HepG2 (cell line): ENCODE data around the gene NTRK2. TPM values are rescaled to one million over a fixed set of nuclear protein-coding genes. Genes with fewer than 3 reads are reported as not detected.

Source experiments
- ATAC-seq: fragments of 200-7000 bp; cut with Tn5 transposase; 3 replicates; pipeline ENCODE4 v1.9.1; 2020; ENCODE audit warnings: mild to moderate bottlenecking, moderate library complexity
- BruUV-seq: library from RNA; stranded (reverse); fragments of 400-500 nt; replicated peaks from 2 replicates; lab custom pipeline; 2021; lab: Mats Ljungman, UMichigan
- CTCF ChIA-PET: fragments of 300-600 bp; formaldehyde crosslinking; extraction: SDS; loops from one replicate; lab custom pipeline; 2021; ENCODE audit warnings: low total read pairs, inconsistent platforms, low intra/inter-chr PET ratio; lab: Yijun Ruan, JAX
- POLR2A ChIA-PET: fragments of 350-600 bp; sonication (Branson Sonifier 250); formaldehyde crosslinking; loops from one replicate; lab custom pipeline; 2020; ENCODE audit warnings: antibody characterized with exemption, inconsistent platforms; lab: Yijun Ruan, JAX
- DNase-seq: peaks from one replicate; pipeline ENCODE4 v3.0.0-alpha.2; 2015; ENCODE audit warnings: low spot score
- FAIRE-seq: peaks from 3 replicates; lab custom pipeline; 2011; peaks lifted over from hg19 to GRCh38; lab: Jason Lieb, UNC
- H2AFZ ChIP-seq: one replicate; pipeline ENCODE4 v1.6.1; 2011; ENCODE audit warnings: low read length, inconsistent platforms
- H3K27ac ChIP-seq: fragments of 300-600 bp; 3 replicates; pipeline ENCODE4 v1.8.0; 2011; ENCODE audit warnings: mixed run types, mild to moderate bottlenecking, mixed read lengths, low read length, inconsistent platforms; ENCODE audit not compliant: insufficient read depth; ENCODE audit errors: extremely low read length
- H3K27me3 ChIP-seq, 2 experiments: fragments of 200-600 bp in 1 of 2; 2 replicates in 1 of 2; 3 replicates in 1 of 2; pipeline versions ENCODE4 v1.6.0 to v1.8.0; 2011; ENCODE audit warnings: low read length in 2 of 2, mild to moderate bottlenecking in 2 of 2, moderate library complexity in 2 of 2, inconsistent platforms in 1 of 2; ENCODE audit not compliant: insufficient read depth in 2 of 2, control insufficient read depth in 1 of 2
- H3K36me3 ChIP-seq, 2 experiments: fragments of 200-600 bp in 1 of 2; replicated peaks in 1 of 2; 2 replicates in 1 of 2; 3 replicates in 1 of 2; pipeline versions ENCODE4 v1.5.1 to v1.8.0; 2011; ENCODE audit warnings: low read length in 2 of 2, inconsistent platforms in 1 of 2; ENCODE audit not compliant: insufficient read depth in 2 of 2, control insufficient read depth in 1 of 2
- H3K4me1 ChIP-seq: 2 replicates; pipeline ENCODE4 v1.5.1; 2012; ENCODE audit warnings: low read length, inconsistent platforms; ENCODE audit not compliant: insufficient read depth
- H3K4me2 ChIP-seq: 2 replicates; pipeline ENCODE4 v1.6.0; 2011; ENCODE audit warnings: low read depth, low read length, inconsistent platforms
- H3K4me3 ChIP-seq, 3 experiments: fragments of 200-600 bp in 1 of 3; sonication (generic), shearing (Covaris generic) in 1 of 3; replicated peaks in 1 of 3; 2 replicates each; pipeline ENCODE4 v1.5.1; 2011 to 2016; ENCODE audit warnings: low read length in 3 of 3, inconsistent platforms in 2 of 3, low read depth in 2 of 3, mild to moderate bottlenecking in 2 of 3, control low read depth in 1 of 3, mixed read lengths in 1 of 3; ENCODE audit not compliant: insufficient read depth in 1 of 3
- H3K79me2 ChIP-seq: one replicate; pipeline ENCODE4 v1.6.1; 2011; ENCODE audit warnings: low read length, inconsistent platforms; ENCODE audit not compliant: insufficient read depth
- H3K9ac ChIP-seq: 2 replicates; pipeline ENCODE4 v1.6.0; 2011; ENCODE audit warnings: mild to moderate bottlenecking, low read depth, low read length, inconsistent platforms; ENCODE audit not compliant: insufficient read depth
- H3K9me3 ChIP-seq: 2 replicates; pipeline ENCODE4 v1.5.1; 2012; ENCODE audit warnings: mild to moderate bottlenecking, low read length
- H4K20me1 ChIP-seq: 2 replicates; pipeline ENCODE4 v1.6.0; 2011; ENCODE audit warnings: inconsistent platforms, mild to moderate bottlenecking, low read length, moderate library complexity; ENCODE audit not compliant: insufficient read depth
- CBX1 ChIP-seq: IDR thresholded peaks from one replicate; pipeline ENCODE4 v1.6.1; 2016; ENCODE audit warnings: antibody characterized with exemption, low read depth
- GATAD2A ChIP-seq: IDR thresholded peaks from 2 replicates; pipeline ENCODE4 v1.6.1; 2016
- HNF4G ChIP-seq, 2 experiments: sonication (generic) in 1 of 2; formaldehyde crosslinking in 1 of 2; IDR thresholded peaks; 2 replicates each; pipeline versions ENCODE4 v1.4.0 to v1.6.1; 2011 to 2020; ENCODE audit warnings: borderline replicate concordance in 2 of 2, low read depth in 2 of 2, mild to moderate bottlenecking in 2 of 2, low read length in 1 of 2, missing genetic modification reagents in 1 of 2, moderate library complexity in 1 of 2
- IKZF1 ChIP-seq: fragments of 450-650 bp; IDR thresholded peaks from 2 replicates; pipeline ENCODE4 v1.7.1; 2016
- RFX1 ChIP-seq: fragments of 450-650 bp; IDR thresholded peaks from 2 replicates; pipeline ENCODE4 v1.6.1; 2017
- SIX4 ChIP-seq: sonication (generic); formaldehyde crosslinking; IDR thresholded peaks from 2 replicates; pipeline ENCODE4 v1.4.0; 2020; ENCODE audit warnings: missing genetic modification reagents
- ZNF432 ChIP-seq: sonication (generic); formaldehyde crosslinking; IDR thresholded peaks from 2 replicates; pipeline ENCODE4 v1.5.0; 2020; ENCODE audit warnings: missing genetic modification reagents, mild to moderate bottlenecking, borderline replicate concordance
- ZNF772 ChIP-seq: sonication (generic); formaldehyde crosslinking; IDR thresholded peaks from 2 replicates; pipeline ENCODE4 v1.5.0; 2020; ENCODE audit warnings: mild to moderate bottlenecking, missing genetic modification reagents
- ZNF788 ChIP-seq: sonication (generic); formaldehyde crosslinking; IDR thresholded peaks from 2 replicates; pipeline ENCODE4 v1.5.0; 2020; ENCODE audit warnings: mild to moderate bottlenecking, missing genetic modification reagents, borderline replicate concordance
- ZNF816 ChIP-seq: sonication (generic); formaldehyde crosslinking; IDR thresholded peaks from 2 replicates; pipeline ENCODE4 v1.8.0; 2022; ENCODE audit warnings: missing genetic modification reagents, mild to moderate bottlenecking, borderline replicate concordance
- ZSCAN9 ChIP-seq: IDR thresholded peaks from 2 replicates; pipeline ENCODE4 v1.6.1; 2016; ENCODE audit warnings: borderline replicate concordance
- WGBS: methylation state at CpG from one replicate; pipeline ENCODE4 v1.1.6; 2017; ENCODE audit warnings: low lambda C conversion rate; 5-methylcytosine and 5-hydroxymethylcytosine counted together
- in situ Hi-C: cut with HindIII; loops from 2 replicates; pipeline ENCODE4 v1.10.0; 2017; ENCODE audit warnings: low pct_unique_long_range_greater_than_20kb; ENCODE audit not compliant: extremely low pct_ligation_motif_present
- intact Hi-C: fragments of 100-400 bp; cut with micrococcal nuclease; formaldehyde crosslinking; loops from one replicate; pipeline ENCODE4 v1.10.0; 2022; ENCODE audit not compliant: unreplicated experiment
- polyA plus RNA-seq, 8 experiments: library from polyadenylated mRNA; depleted of rRNA in 3 of 8; stranded (reverse) in 7 of 8; unstranded in 1 of 8; fragments of >200 nt; fragmentation: Illumina TruSeq in 4 of 8; extraction: Trizol in 4 of 8; gene quantifications; 2 replicates each; pipeline versions ENCODE4 v1.2.1 to v1.2.3, GENCODE V29; 2011 to 2016; ENCODE audit warnings: low read depth in 4 of 8, missing spikeins in 1 of 8, mixed read lengths in 1 of 8; ENCODE audit not compliant: insufficient read depth in 1 of 8
- total RNA-seq, 5 experiments: library from RNA; depleted of rRNA; stranded (reverse); fragments of >200 nt; fragmentation: Illumina TruSeq; extraction: Trizol; gene quantifications; 2 replicates each; pipeline ENCODE4 v1.2.3, GENCODE V29; 2016; ENCODE audit warnings: low read depth in 1 of 5
- TF ChIP-seq, protein P1 (sequence below): sonication (generic); formaldehyde crosslinking; IDR thresholded peaks from 2 replicates; pipeline ENCODE4 v1.8.1; 2022; ENCODE audit warnings: mild to moderate bottlenecking, missing genetic modification reagents
- TF ChIP-seq, protein P2 (sequence below): fragments of 450-650 bp; IDR thresholded peaks from 2 replicates; pipeline ENCODE4 v1.6.1; 2016
- TF ChIP-seq, protein P3 (sequence below): sonication (generic); formaldehyde crosslinking; IDR thresholded peaks from 2 replicates; pipeline ENCODE4 v1.4.0; 2020; ENCODE audit warnings: missing genetic modification reagents, low read depth, mild to moderate bottlenecking, borderline replicate concordance
- TF ChIP-seq, protein P4 (sequence below), 2 experiments: sonication (generic) in 1 of 2; formaldehyde crosslinking in 1 of 2; IDR thresholded peaks; 2 replicates each; pipeline versions ENCODE4 v1.5.1 to v1.6.1; 2011 to 2020; ENCODE audit warnings: borderline replicate concordance in 1 of 2, low read depth in 1 of 2, low read length in 1 of 2, mild to moderate bottlenecking in 1 of 2, missing genetic modification reagents in 1 of 2, moderate library complexity in 1 of 2
- TF ChIP-seq, protein P5 (sequence below): sonication (generic); formaldehyde crosslinking; IDR thresholded peaks from 2 replicates; pipeline ENCODE4 v1.4.0; 2020; ENCODE audit warnings: missing genetic modification reagents

Gene NTRK2
- total and polyA plus RNA-seq, 2 of the 13 experiments (the other 11 are each of a cell fraction or from before 2014, with no cell fraction given) = not detected

DNA sequence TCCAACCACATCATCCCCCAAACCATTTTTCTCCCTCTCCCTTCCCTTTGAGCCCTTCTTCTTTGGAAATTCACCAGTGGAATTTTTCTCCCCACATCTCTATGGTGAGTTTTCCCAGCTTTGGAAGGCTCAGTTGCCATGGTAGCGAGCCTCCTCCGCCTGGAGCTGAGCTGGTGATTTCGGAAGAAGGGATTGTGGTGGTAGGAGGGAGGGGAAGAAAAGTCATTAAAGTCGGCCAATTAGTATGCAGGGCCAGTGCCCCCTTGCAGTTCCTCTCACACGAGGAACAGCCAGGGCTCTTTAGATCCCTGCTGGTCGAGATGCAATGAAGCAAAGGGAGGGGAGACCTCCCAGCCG lies 322.0 kb downstream of the NTRK2 start:
- no peak overlapping the region for H2AFZ ChIP-seq
- no peaks in the 10 kb centered on the region for H3K79me2 ChIP-seq
- H4K20me1 ChIP-seq = no peaks in the 10 kb centered on the region
- BruUV-seq = no TSS peak
- ATAC-seq (no peak), FAIRE-seq (no peak), DNase-seq (no peak)
- no peaks in the 10 kb centered on the region for H3K9me3 ChIP-seq
- H3K27me3 ChIP-seq = no peaks in the 10 kb centered on the region; a peak in 1 of 5 replicates
- intact Hi-C loops (no loop called here), in situ Hi-C loops (no loop called here)
- H3K9ac ChIP-seq = no peak overlapping the region
- CTCF ChIA-PET = no interaction called here
- H3K4me3 ChIP-seq = no peak overlapping the region
- no peak overlapping the region for H3K27ac ChIP-seq
- POLR2A ChIA-PET = no interaction called here
- WGBS = 23% methylated on average over 6 of the region's 7 CpGs
- no peak overlapping the region for H3K4me2 ChIP-seq
- H3K36me3 ChIP-seq = no peaks in the 10 kb centered on the region
- no peaks in the 10 kb centered on the region for H3K4me1 ChIP-seq
- TF ChIP-seq ZNF788 (CRISPR knock-in tag) (no peak), IKZF1 (no peak), RFX1 (no peak), SIX4 (CRISPR knock-in tag) (no peak), CBX1 (no peak), ZNF816 (CRISPR knock-in tag) (no peak), GATAD2A (CRISPR knock-in tag) (no peak), ZSCAN9 (CRISPR knock-in tag) (no peak), ZNF772 (CRISPR knock-in tag) (no peak), HNF4G (IDR thresholded peaks at IDR 0.05; ENCODE audit: borderline replicate concordance, low read depth, low read length) (no peak), HNF4G (CRISPR knock-in tag; IDR thresholded peaks at IDR 0.05; ENCODE audit: borderline replicate concordance, low read depth) (no peak), ZNF432 (no peak)
- TF ChIP-seq, protein P1, sequence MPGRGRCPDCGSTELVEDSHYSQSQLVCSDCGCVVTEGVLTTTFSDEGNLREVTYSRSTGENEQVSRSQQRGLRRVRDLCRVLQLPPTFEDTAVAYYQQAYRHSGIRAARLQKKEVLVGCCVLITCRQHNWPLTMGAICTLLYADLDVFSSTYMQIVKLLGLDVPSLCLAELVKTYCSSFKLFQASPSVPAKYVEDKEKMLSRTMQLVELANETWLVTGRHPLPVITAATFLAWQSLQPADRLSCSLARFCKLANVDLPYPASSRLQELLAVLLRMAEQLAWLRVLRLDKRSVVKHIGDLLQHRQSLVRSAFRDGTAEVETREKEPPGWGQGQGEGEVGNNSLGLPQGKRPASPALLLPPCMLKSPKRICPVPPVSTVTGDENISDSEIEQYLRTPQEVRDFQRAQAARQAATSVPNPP (CRISPR knock-in tag) = no peak
- TF ChIP-seq, protein P2, sequence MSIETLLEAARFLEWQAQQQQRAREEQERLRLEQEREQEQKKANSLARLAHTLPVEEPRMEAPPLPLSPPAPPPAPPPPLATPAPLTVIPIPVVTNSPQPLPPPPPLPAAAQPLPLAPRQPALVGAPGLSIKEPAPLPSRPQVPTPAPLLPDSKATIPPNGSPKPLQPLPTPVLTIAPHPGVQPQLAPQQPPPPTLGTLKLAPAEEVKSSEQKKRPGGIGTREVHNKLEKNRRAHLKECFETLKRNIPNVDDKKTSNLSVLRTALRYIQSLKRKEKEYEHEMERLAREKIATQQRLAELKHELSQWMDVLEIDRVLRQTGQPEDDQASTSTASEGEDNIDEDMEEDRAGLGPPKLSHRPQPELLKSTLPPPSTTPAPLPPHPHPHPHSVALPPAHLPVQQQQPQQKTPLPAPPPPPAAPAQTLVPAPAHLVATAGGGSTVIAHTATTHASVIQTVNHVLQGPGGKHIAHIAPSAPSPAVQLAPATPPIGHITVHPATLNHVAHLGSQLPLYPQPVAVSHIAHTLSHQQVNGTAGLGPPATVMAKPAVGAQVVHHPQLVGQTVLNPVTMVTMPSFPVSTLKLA = no peak
- TF ChIP-seq, protein P3, sequence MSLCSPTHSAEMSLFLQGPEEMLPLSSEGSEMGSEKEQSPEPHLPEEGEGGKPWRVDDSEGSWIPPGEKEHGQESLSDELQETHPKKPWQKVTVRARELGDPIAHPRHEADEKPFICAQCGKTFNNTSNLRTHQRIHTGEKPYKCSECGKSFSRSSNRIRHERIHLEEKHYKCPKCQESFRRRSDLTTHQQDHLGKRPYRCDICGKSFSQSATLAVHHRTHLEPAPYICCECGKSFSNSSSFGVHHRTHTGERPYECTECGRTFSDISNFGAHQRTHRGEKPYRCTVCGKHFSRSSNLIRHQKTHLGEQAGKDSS (CRISPR knock-in tag) = no peak
- TF ChIP-seq, protein P4, sequence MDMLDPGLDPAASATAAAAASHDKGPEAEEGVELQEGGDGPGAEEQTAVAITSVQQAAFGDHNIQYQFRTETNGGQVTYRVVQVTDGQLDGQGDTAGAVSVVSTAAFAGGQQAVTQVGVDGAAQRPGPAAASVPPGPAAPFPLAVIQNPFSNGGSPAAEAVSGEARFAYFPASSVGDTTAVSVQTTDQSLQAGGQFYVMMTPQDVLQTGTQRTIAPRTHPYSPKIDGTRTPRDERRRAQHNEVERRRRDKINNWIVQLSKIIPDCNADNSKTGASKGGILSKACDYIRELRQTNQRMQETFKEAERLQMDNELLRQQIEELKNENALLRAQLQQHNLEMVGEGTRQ (IDR thresholded peaks at IDR 0.05; ENCODE audit: low read depth, low read length) = no peak
- TF ChIP-seq, protein P4 (CRISPR knock-in tag; IDR thresholded peaks at IDR 0.05; ENCODE audit: borderline replicate concordance) = no peak
- TF ChIP-seq, protein P5, sequence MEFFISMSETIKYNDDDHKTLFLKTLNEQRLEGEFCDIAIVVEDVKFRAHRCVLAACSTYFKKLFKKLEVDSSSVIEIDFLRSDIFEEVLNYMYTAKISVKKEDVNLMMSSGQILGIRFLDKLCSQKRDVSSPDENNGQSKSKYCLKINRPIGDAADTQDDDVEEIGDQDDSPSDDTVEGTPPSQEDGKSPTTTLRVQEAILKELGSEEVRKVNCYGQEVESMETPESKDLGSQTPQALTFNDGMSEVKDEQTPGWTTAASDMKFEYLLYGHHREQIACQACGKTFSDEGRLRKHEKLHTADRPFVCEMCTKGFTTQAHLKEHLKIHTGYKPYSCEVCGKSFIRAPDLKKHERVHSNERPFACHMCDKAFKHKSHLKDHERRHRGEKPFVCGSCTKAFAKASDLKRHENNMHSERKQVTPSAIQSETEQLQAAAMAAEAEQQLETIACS = no peak
